Raji (cell line): ENCODE results near the gene RNF213.
A peak's percentile ranks its signal among the peaks of the same experiment; 100 is the strongest.

ENCODE experiments used
- POLR2A ChIP-seq: IDR thresholded peaks from 2 replicates; pipeline ENCODE4 v1.6.1; 2011; ENCODE audit warnings: low read depth, low read length, control low read depth; ENCODE audit not compliant: insufficient read depth

Gene RNF213

GRCh38 chr17:80260791-80261158 lies at the start of gene RNF213:
TSS of gene RNF213 (plus strand) at chr17:80260852. CDS start at chr17:80263682, 2,830 bp downstream.
- peak; percentile 49; the same call in 1 of the 2 replicates for TF ChIP-seq POLR2A

GRCh38 chr17:80212109-80212508 lies 48.5 kb upstream of the RNF213 start:
- TF ChIP-seq POLR2A: no peak

- no peak for TF ChIP-seq POLR2A
Measured at GRCh38 chr17:80212511-80212910, 48.1 kb upstream of the RNF213 start.

- TF ChIP-seq POLR2A: no peak
Measured at GRCh38 chr17:80212962-80213642, 47.5 kb upstream of the RNF213 start.

- TF ChIP-seq POLR2A: no peak
Measured at GRCh38 chr17:80213643-80213975, 47.0 kb upstream of the RNF213 start.

GRCh38 chr17:80214012-80214877 lies 46.4 kb upstream of the RNF213 start:
- no peak for TF ChIP-seq POLR2A

- no peak for TF ChIP-seq POLR2A
Measured at GRCh38 chr17:80214878-80215210, 45.8 kb upstream of the RNF213 start.

GRCh38 chr17:80216473-80217456 lies 43.9 kb upstream of the RNF213 start:
- TF ChIP-seq POLR2A: no peak

GRCh38 chr17:80217703-80218362 lies 42.8 kb upstream of the RNF213 start:
- TF ChIP-seq POLR2A: no peak

- TF ChIP-seq POLR2A: no peak
Measured at GRCh38 chr17:80218391-80218790, 42.3 kb upstream of the RNF213 start.

GRCh38 chr17:80219013-80219762 lies 41.5 kb upstream of the RNF213 start:
- TF ChIP-seq POLR2A: no peak

GRCh38 chr17:80219763-80220053 lies 40.9 kb upstream of the RNF213 start:
- no peak for TF ChIP-seq POLR2A

GRCh38 chr17:80220054-80220735 lies 40.5 kb upstream of the RNF213 start, which contains the start of the genes SGSH and SLC26A11:
TSS of gene SGSH (minus strand) at chr17:80220333. CDS start at chr17:80220313, 20 bp downstream.
TSS of gene SLC26A11 (plus strand) at chr17:80220427. CDS start at chr17:80221561, 1,134 bp downstream.
- TF ChIP-seq POLR2A: no peak
